ENCODE results near the gene FNDC5. TPM values are rescaled to one million over a fixed set of nuclear protein-coding genes. Genes with fewer than 3 reads are reported as not detected.

Gene FNDC5
- total and polyA plus RNA-seq, 9 of the 15 experiments (the other 6 are each of a cell fraction or from before 2014, with no cell fraction given), result 0.06 to 2.1 (median 0.22) TPM

- TF ChIP-seq ZNF431 (CRISPR knock-in tag; IDR thresholded peaks at IDR 0.05) (no peak), CCNT2 (IDR thresholded peaks at IDR 0.05; ENCODE audit: borderline replicate concordance, extremely low read depth, insufficient read length, low read depth, low read length) (peak; percentile 51), ZNF561 (CRISPR knock-in tag; conservative IDR thresholded peaks at IDR 0.05) (no peak), NBN (IDR thresholded peaks at IDR 0.05; ENCODE audit: low read depth) (no peak), RB1 (IDR thresholded peaks at IDR 0.05; ENCODE audit: low read depth) (peak; percentile 87), BRD4 (IDR thresholded peaks at IDR 0.05) (no peak), KAT8 (IDR thresholded peaks at IDR 0.05; ENCODE audit: low read depth) (no peak), ESRRB (CRISPR knock-in tag; IDR thresholded peaks at IDR 0.05; ENCODE audit: borderline replicate concordance) (no peak), MTA3 (IDR thresholded peaks at IDR 0.05; ENCODE audit: borderline replicate concordance) (peak; percentile 92; the same call in 1 of the 2 replicates), ZNF507 (tag; conservative IDR thresholded peaks at IDR 0.05) (no peak), ZNF184 (CRISPR knock-in tag; IDR thresholded peaks at IDR 0.05) (no peak), NCOA1 (IDR thresholded peaks at IDR 0.05; ENCODE audit: low read depth) (no peak), CAMTA2 (CRISPR knock-in tag; conservative IDR thresholded peaks at IDR 0.05) (no peak), FOXM1 (IDR thresholded peaks at IDR 0.05; ENCODE audit: low read depth) (no peak), FOXM1 (CRISPR knock-in tag; IDR thresholded peaks at IDR 0.05; ENCODE audit: low read depth) (no peak), ESRRA (IDR thresholded peaks at IDR 0.05; ENCODE audit: borderline replicate concordance, low read depth) (peak; percentile 54; the same call in 1 of the 2 replicates), NONO (IDR thresholded peaks at IDR 0.05; ENCODE audit: low read depth in 2 of 2, low read length in 1 of 2) (peak in 1 of 2 experiments; percentile 51; a peak in 1 of 4 replicates), TRIM24 (IDR thresholded peaks at IDR 0.05) (no peak)
- TF ChIP-seq, protein P1, sequence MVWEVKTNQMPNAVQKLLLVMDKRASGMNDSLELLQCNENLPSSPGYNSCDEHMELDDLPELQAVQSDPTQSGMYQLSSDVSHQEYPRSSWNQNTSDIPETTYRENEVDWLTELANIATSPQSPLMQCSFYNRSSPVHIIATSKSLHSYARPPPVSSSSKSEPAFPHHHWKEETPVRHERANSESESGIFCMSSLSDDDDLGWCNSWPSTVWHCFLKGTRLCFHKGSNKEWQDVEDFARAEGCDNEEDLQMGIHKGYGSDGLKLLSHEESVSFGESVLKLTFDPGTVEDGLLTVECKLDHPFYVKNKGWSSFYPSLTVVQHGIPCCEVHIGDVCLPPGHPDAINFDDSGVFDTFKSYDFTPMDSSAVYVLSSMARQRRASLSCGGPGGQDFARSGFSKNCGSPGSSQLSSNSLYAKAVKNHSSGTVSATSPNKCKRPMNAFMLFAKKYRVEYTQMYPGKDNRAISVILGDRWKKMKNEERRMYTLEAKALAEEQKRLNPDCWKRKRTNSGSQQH (CRISPR knock-in tag; IDR thresholded peaks at IDR 0.05), result no peak
- TF ChIP-seq, protein P2, sequence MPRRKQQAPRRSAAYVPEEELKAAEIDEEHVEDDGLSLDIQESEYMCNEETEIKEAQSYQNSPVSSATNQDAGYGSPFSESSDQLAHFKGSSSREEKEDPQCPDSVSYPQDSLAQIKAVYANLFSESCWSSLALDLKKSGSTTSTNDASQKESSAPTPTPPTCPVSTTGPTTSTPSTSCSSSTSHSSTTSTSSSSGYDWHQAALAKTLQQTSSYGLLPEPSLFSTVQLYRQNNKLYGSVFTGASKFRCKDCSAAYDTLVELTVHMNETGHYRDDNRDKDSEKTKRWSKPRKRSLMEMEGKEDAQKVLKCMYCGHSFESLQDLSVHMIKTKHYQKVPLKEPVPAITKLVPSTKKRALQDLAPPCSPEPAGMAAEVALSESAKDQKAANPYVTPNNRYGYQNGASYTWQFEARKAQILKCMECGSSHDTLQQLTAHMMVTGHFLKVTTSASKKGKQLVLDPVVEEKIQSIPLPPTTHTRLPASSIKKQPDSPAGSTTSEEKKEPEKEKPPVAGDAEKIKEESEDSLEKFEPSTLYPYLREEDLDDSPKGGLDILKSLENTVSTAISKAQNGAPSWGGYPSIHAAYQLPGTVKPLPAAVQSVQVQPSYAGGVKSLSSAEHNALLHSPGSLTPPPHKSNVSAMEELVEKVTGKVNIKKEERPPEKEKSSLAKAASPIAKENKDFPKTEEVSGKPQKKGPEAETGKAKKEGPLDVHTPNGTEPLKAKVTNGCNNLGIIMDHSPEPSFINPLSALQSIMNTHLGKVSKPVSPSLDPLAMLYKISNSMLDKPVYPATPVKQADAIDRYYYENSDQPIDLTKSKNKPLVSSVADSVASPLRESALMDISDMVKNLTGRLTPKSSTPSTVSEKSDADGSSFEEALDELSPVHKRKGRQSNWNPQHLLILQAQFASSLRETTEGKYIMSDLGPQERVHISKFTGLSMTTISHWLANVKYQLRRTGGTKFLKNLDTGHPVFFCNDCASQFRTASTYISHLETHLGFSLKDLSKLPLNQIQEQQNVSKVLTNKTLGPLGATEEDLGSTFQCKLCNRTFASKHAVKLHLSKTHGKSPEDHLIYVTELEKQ (CRISPR knock-in tag; IDR thresholded peaks at IDR 0.05), result no peak
Measured at GRCh38 chr1:32892368-32893197, 21.9 kb upstream of the FNDC5 start (continued).

Data from K562 (cell line).